GM18951 (cell line): Measurements from ENCODE around the gene PPM1K.

ENCODE experiments used
- POLR2A ChIP-seq: IDR thresholded peaks from 4 replicates; pipeline ENCODE4 v1.6.1; 2011; ENCODE audit warnings: mild to moderate bottlenecking; ENCODE audit not compliant: insufficient read length, insufficient read depth; ENCODE audit errors: extremely low read depth
- in situ Hi-C: fragments of 300-500 bp; cut with MboI; formaldehyde crosslinking; loops from one replicate; pipeline ENCODE4 v1.12.0; 2022; ENCODE audit warnings: low sequenced_read_pairs, mixed read lengths, inconsistent platforms; ENCODE audit not compliant: unreplicated experiment

The PPM1K gene

GRCh38 chr4:88225232-88226105, 58.9 kb downstream of the PPM1K start:
- in situ Hi-C loops, result no loop called here
- no peak for TF ChIP-seq POLR2A

- in situ Hi-C loops, result loop anchor here (25.0 kb wide), 3 partner anchors 386 to 536 kb away; partner anchors contain the start of gene MEPE
- TF ChIP-seq POLR2A, result no peak
These were observed 60.8 kb downstream of the PPM1K start for GRCh38 chr4:88223516-88223915.

GRCh38 chr4:88219099-88219498, 65.3 kb downstream of the PPM1K start:
- TF ChIP-seq POLR2A, result no peak
- in situ Hi-C loops, result loop anchor here (25.0 kb wide), 3 partner anchors 382 to 532 kb away; partner anchors contain the start of gene MEPE

GRCh38 chr4:88217169-88217568, 67.2 kb downstream of the PPM1K start:
- in situ Hi-C loops, result loop anchor here (25.0 kb wide), 3 partner anchors 380 to 530 kb away; partner anchors contain the start of gene MEPE
- TF ChIP-seq POLR2A, result no peak

- in situ Hi-C loops, result loop anchor here (25.0 kb wide), 3 partner anchors 379 to 529 kb away; partner anchors contain the start of gene MEPE
These were observed 68.0 kb downstream of the PPM1K start for GRCh38 chr4:88216395-88216794.

GRCh38 chr4:88215351-88215750, 69.0 kb downstream of the PPM1K start:
- no peak for TF ChIP-seq POLR2A

More at GRCh38 chr4:88216395-88216794, 68.0 kb downstream of the PPM1K start:
- TF ChIP-seq POLR2A, result no peak

GRCh38 chr4:88212253-88212561, 72.2 kb downstream of the PPM1K start:
- no peak for TF ChIP-seq POLR2A
- in situ Hi-C loops, result loop anchor here (5.0 to 25.0 kb wide), 4 partner anchors 305 to 525 kb away; partner anchors contain the start of gene MEPE

More at GRCh38 chr4:88215351-88215750, 69.0 kb downstream of the PPM1K start:
- in situ Hi-C loops, result loop anchor here (25.0 kb wide), 3 partner anchors 378 to 528 kb away; partner anchors contain the start of gene MEPE

- TF ChIP-seq POLR2A, result no peak
- in situ Hi-C loops, result loop anchor here (5.0 to 25.0 kb wide), 4 partner anchors 306 to 524 kb away; partner anchors contain the start of gene MEPE
These were observed 72.7 kb downstream of the PPM1K start for GRCh38 chr4:88211473-88212252.

GRCh38 chr4:88208156-88208555, 76.2 kb downstream of the PPM1K start:
- in situ Hi-C loops, result loop anchor here (10.0 to 25.0 kb wide), 4 partner anchors 173 to 521 kb away; partner anchors contain the start of gene MEPE
- TF ChIP-seq POLR2A, result no peak
